ENCODE data around the gene DNASE1L3.

DNASE1L3 gene

DNA sequence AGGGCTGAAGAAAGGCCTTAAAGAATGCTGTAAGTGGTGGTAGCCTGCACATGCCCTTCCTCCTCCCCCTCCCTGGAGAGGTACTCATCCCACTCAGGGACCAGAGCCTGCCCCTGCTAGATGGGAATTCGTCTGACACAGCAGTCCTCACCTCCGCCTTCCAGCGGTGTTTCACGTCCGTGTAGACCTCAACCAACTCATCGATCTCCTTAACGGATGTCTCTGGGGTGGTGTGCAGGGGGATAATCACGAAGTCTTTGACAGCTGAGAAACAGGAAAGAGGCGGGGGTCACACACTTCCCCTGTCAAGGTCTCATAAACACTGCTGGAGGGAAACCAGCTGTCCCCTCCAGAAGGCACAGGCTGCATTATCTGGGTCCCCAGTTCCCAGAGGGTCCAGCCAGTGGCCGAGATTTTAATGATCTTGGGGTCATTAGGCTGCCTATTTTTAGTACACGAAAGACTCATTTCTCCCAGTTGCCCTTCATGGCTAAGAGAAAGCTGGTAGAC is 9.9 kb downstream of the DNASE1L3 start:
- 90% methylated on average over 11 of the region's 11 CpGs for WGBS, 2 experiments
- H3K27ac ChIP-seq (ENCODE audit: insufficient read depth, low read depth, low read length, poor library complexity, severe bottlenecking): no peak overlapping the region
- no peak overlapping the region for H3K4me3 ChIP-seq (ENCODE audit: insufficient read depth, low read depth, low read length)
- no peaks in the 10 kb centered on the region for H3K4me1 ChIP-seq (ENCODE audit: control insufficient read depth, insufficient read depth, low read length)
- H3K9me3 ChIP-seq (ENCODE audit: control insufficient read depth, low read length): no peaks in the 10 kb centered on the region
- H3K27me3 ChIP-seq (ENCODE audit: control insufficient read depth, insufficient read depth, low read length, poor library complexity, severe bottlenecking): no peaks in the 10 kb centered on the region
- no peaks in the 10 kb centered on the region for H3K36me3 ChIP-seq (ENCODE audit: control insufficient read depth, insufficient read depth, low read length)

DNA sequence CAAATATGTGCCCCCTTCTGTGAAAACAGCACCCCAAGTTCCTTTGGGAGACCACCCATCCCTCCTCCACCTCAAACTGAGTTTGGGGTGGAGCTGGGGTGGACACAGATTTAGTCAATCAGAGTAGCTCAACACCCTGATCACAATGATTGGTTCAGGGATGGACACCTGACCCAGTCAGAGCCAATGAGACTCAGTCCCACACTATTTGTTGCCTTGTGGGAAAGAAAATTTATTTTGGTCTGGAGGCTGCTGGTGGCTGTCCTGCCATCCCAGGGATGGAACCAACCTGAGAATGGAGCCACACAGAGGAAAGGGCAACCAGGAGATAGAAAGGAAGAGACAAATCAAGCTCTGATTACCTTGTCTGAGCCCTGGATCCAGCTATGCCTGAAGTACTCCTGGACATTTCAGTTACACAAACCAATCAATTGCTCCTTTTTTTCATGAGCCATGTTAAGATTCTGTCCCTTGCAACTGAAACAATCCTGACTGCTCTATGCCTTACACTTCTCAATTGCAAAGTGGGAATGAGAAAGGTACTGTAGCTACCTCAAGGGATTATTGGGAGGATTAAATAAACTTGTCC is 10.6 kb downstream of the DNASE1L3 start:
- H3K4me3 ChIP-seq (ENCODE audit: insufficient read depth, low read depth, low read length): no peak overlapping the region
- H3K36me3 ChIP-seq (ENCODE audit: control insufficient read depth, insufficient read depth, low read length): no peaks in the 10 kb centered on the region
- no peaks in the 10 kb centered on the region for H3K27me3 ChIP-seq (ENCODE audit: control insufficient read depth, insufficient read depth, low read length, poor library complexity, severe bottlenecking)
- H3K27ac ChIP-seq (ENCODE audit: insufficient read depth, low read depth, low read length, poor library complexity, severe bottlenecking): no peak overlapping the region
- H3K4me1 ChIP-seq (ENCODE audit: control insufficient read depth, insufficient read depth, low read length): no peaks in the 10 kb centered on the region
- H3K9me3 ChIP-seq (ENCODE audit: control insufficient read depth, low read length): no peaks in the 10 kb centered on the region

DNA sequence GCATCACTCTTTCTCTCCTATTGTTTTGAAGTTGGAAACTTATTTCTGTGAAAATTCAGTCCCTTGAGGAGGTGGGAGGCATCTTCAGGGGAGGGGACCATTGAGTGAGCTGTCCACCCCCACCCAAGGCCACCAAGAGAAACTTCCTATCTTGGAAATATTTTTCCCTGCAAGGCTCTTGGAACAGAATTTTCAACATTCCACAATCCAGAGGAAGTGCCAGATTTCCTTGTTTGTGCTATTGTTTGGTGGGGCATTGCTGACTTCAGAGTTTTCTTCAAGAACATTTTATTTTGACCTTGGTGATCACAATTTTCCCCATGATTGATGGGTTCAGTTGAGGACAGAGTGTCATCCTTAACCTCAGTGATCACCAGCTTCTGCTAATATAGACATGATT is 12.0 kb downstream of the DNASE1L3 start:
- H3K4me1 ChIP-seq (ENCODE audit: control insufficient read depth, insufficient read depth, low read length): no peaks in the 10 kb centered on the region
- no peaks in the 10 kb centered on the region for H3K9me3 ChIP-seq (ENCODE audit: control insufficient read depth, low read length)
- H3K27ac ChIP-seq (ENCODE audit: insufficient read depth, low read depth, low read length, poor library complexity, severe bottlenecking): no peak overlapping the region
- H3K4me3 ChIP-seq (ENCODE audit: insufficient read depth, low read depth, low read length): no peak overlapping the region
- H3K27me3 ChIP-seq (ENCODE audit: control insufficient read depth, insufficient read depth, low read length, poor library complexity, severe bottlenecking): no peaks in the 10 kb centered on the region
- H3K36me3 ChIP-seq (ENCODE audit: control insufficient read depth, insufficient read depth, low read length): no peaks in the 10 kb centered on the region

DNA sequence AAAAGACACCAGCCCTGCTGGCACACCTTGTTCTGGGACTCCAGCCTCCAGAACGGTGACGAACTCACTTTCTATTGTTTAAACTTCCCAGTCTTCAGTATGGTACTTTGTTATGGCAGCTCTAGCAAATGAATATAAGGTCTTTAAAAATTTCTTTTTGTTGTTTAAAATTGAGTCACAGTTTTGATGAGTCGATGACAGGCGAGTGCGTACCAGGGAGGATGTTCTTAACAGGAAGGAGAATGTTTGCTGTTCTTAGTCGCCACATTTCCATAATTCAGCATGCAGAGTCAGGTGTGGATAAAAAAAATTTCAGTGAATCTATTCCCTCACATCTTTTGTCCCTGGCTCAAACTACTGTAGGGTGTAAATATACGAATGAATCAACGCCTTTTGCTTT is 12.4 kb downstream of the DNASE1L3 start:
- Histone ChIP-seq H3K36me3 (ENCODE audit: control insufficient read depth, insufficient read depth, low read length) (no peaks in the 10 kb centered on the region), H3K27ac (ENCODE audit: insufficient read depth, low read depth, low read length, poor library complexity, severe bottlenecking) (no peak overlapping the region), H3K4me3 (ENCODE audit: insufficient read depth, low read depth, low read length) (no peak overlapping the region), H3K9me3 (ENCODE audit: control insufficient read depth, low read length) (no peaks in the 10 kb centered on the region), H3K4me1 (ENCODE audit: control insufficient read depth, insufficient read depth, low read length) (no peaks in the 10 kb centered on the region), H3K27me3 (ENCODE audit: control insufficient read depth, insufficient read depth, low read length, poor library complexity, severe bottlenecking) (no peaks in the 10 kb centered on the region)
- 92 to 96% methylated on average over 8 of the region's 8 CpGs for WGBS, 2 experiments

DNA sequence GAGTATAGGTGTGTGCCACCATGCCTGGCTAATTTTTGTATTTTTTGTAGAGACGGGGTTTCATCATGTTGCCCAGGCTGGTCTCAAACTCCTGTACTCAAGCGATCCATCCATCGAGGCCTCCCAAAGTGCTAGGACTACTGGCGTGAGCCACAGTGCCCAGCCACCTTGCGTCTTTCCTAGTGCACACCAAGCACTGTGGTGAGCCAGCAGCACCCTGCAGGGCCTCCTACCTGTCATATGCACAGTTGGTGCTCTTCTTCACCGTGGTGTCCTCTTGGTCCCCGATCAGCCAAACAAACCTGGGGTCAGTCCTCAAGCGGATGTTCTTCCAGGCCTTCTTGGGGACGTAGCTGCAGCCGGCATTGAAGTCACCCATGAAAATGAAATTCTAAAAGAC is 13.2 kb downstream of the DNASE1L3 start:
- WGBS, 2 experiments: 94 to 96% methylated on average over 10 of the region's 10 CpGs
- H3K36me3 ChIP-seq (ENCODE audit: control insufficient read depth, insufficient read depth, low read length): no peaks in the 10 kb centered on the region
- no peak overlapping the region for H3K4me3 ChIP-seq (ENCODE audit: insufficient read depth, low read depth, low read length)
- no peak overlapping the region for H3K27ac ChIP-seq (ENCODE audit: insufficient read depth, low read depth, low read length, poor library complexity, severe bottlenecking)
- no peaks in the 10 kb centered on the region for H3K27me3 ChIP-seq (ENCODE audit: control insufficient read depth, insufficient read depth, low read length, poor library complexity, severe bottlenecking)
- H3K9me3 ChIP-seq (ENCODE audit: control insufficient read depth, low read length): no peaks in the 10 kb centered on the region
- no peaks in the 10 kb centered on the region for H3K4me1 ChIP-seq (ENCODE audit: control insufficient read depth, insufficient read depth, low read length)

DNA sequence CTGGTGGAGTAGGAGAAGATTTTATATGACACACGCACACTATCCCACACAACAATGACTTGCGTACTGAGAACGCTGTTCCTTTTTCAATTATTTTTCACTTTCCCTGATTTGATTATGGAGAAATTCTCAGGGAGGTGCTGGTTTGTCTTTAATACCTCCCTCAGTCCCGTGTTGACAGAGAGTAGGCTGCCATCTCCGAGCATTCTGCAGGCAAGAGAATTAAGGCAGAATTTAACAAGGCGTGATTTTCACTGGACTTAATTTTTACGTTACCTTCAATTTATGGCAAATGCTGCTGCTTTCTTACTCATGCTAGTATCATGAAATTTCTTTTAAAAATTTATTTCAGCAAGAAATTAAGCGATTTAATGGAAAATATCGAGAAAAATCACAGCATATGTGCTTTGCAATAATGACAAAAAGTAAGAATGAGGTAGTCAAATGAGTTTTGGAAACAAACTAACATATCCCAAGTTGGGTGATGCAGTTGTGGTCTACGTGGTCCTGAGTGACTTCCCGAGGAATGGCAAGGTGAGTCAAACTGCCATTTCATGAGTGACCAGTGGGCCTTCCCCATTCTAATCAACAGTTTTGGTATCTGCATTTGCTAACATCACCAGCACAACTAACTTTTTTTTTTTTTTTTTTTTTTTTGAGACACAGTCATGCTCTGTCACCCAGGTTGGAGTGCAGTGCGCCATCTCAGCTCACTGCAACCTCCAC is 16.9 kb downstream of the DNASE1L3 start:
- peaks cover 7% of the 10 kb centered on the region for H3K4me1 ChIP-seq (ENCODE audit: control insufficient read depth, insufficient read depth, low read length)
- no peak overlapping the region for H3K4me3 ChIP-seq (ENCODE audit: insufficient read depth, low read depth, low read length)
- WGBS, 2 experiments: 92 to 94% methylated on average over 11 to 12 of the region's 12 CpGs
- H3K36me3 ChIP-seq (ENCODE audit: control insufficient read depth, insufficient read depth, low read length): no peaks in the 10 kb centered on the region
- no peaks in the 10 kb centered on the region for H3K9me3 ChIP-seq (ENCODE audit: control insufficient read depth, low read length)
- H3K27me3 ChIP-seq (ENCODE audit: control insufficient read depth, insufficient read depth, low read length, poor library complexity, severe bottlenecking): no peaks in the 10 kb centered on the region
- no peak overlapping the region for H3K27ac ChIP-seq (ENCODE audit: insufficient read depth, low read depth, low read length, poor library complexity, severe bottlenecking)

DNA sequence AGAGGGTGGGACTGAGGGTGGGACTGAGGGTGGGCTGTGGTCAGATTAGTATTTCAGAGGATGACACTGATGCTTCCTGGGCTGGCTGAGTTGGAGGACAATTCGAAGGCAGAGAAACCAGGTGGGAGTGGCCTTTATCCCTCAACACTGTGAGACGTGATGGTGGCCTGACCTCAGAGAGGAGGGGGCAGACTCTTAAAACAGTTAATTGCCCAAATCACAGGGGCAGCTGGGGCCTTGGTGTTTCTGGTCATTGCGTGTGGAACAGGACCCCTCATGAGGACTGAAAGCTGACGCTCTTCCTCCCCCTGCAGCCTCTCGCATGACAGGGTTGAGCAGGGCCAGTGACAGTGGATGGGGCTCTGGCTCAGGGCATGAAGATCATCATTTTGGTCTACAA is 18.7 kb downstream of the DNASE1L3 start:
- H3K27ac ChIP-seq (ENCODE audit: insufficient read depth, low read depth, low read length, poor library complexity, severe bottlenecking): no peak overlapping the region
- H3K4me1 ChIP-seq (ENCODE audit: control insufficient read depth, insufficient read depth, low read length): peaks cover 7% of the 10 kb centered on the region
- no peaks in the 10 kb centered on the region for H3K36me3 ChIP-seq (ENCODE audit: control insufficient read depth, insufficient read depth, low read length)
- 81 to 85% methylated on average over 5 of the region's 5 CpGs for WGBS, 2 experiments
- H3K4me3 ChIP-seq (ENCODE audit: insufficient read depth, low read depth, low read length): no peak overlapping the region
- H3K9me3 ChIP-seq (ENCODE audit: control insufficient read depth, low read length): no peaks in the 10 kb centered on the region
- no peaks in the 10 kb centered on the region for H3K27me3 ChIP-seq (ENCODE audit: control insufficient read depth, insufficient read depth, low read length, poor library complexity, severe bottlenecking)

DNA sequence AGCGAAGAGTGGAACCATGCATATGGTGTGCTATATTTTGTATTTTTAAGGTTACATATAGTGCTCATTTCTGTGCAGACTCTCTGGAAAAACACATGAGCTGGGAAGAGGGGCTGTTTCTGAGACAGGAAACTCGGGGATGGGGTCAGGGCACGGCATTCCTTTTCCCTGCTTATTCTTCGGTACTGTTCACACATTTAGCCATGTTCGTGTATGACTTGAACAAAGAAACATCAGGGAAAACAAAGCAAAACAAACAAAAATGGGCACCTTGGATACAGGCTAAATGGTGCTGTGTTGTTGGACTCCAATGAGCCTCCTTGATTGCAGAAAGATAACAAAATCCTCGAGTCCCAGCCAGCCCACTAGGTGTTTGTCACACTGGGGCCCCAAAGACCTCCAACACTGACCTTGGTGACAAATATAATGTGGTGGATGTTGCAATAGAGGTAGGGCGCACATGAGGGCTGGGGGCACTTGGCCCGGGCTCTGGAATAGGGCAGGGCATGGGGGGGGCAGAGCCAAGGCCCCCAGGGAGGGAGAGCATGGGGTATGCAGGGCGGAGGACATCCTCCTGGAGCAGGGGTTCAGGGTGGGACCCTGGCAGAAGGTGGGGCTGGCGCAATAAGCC is 19.3 kb downstream of the DNASE1L3 start:
- peaks cover 7% of the 10 kb centered on the region for H3K4me1 ChIP-seq (ENCODE audit: control insufficient read depth, insufficient read depth, low read length)
- WGBS, 2 experiments: 93 to 95% methylated on average over 10 of the region's 10 CpGs
- no peaks in the 10 kb centered on the region for H3K9me3 ChIP-seq (ENCODE audit: control insufficient read depth, low read length)
- no peak overlapping the region for H3K27ac ChIP-seq (ENCODE audit: insufficient read depth, low read depth, low read length, poor library complexity, severe bottlenecking)
- H3K36me3 ChIP-seq (ENCODE audit: control insufficient read depth, insufficient read depth, low read length): no peaks in the 10 kb centered on the region
- no peak overlapping the region for H3K4me3 ChIP-seq (ENCODE audit: insufficient read depth, low read depth, low read length)
- H3K27me3 ChIP-seq (ENCODE audit: control insufficient read depth, insufficient read depth, low read length, poor library complexity, severe bottlenecking): no peaks in the 10 kb centered on the region

DNA sequence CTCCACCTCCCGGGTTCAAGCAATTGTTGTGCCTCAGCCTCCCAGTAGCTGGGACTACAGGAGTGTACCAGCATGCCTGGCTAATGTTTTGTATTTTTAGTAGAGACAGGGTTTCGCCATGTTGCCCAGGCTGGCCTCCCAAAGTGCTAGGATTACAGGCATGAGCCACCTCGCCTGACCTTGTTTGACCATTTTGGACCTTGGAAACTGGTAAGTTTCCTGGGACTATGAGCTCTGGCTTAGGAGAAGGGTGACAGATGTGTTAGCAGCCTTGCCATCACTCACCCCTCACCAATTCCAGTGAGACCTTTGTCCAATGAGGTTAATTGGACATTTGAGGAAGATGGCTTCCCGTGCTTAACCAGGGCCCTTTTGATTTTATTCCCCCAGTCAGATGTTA is 19.9 kb downstream of the DNASE1L3 start:
- WGBS, 2 experiments: 90 to 92% methylated on average over 4 of the region's 4 CpGs
- Histone ChIP-seq H3K27me3 (ENCODE audit: control insufficient read depth, insufficient read depth, low read length, poor library complexity, severe bottlenecking) (no peaks in the 10 kb centered on the region), H3K9me3 (ENCODE audit: control insufficient read depth, low read length) (no peaks in the 10 kb centered on the region), H3K4me1 (ENCODE audit: control insufficient read depth, insufficient read depth, low read length) (peaks cover 7% of the 10 kb centered on the region), H3K36me3 (ENCODE audit: control insufficient read depth, insufficient read depth, low read length) (no peaks in the 10 kb centered on the region), H3K27ac (ENCODE audit: insufficient read depth, low read depth, low read length, poor library complexity, severe bottlenecking) (no peak overlapping the region), H3K4me3 (ENCODE audit: insufficient read depth, low read depth, low read length) (no peak overlapping the region)

DNA sequence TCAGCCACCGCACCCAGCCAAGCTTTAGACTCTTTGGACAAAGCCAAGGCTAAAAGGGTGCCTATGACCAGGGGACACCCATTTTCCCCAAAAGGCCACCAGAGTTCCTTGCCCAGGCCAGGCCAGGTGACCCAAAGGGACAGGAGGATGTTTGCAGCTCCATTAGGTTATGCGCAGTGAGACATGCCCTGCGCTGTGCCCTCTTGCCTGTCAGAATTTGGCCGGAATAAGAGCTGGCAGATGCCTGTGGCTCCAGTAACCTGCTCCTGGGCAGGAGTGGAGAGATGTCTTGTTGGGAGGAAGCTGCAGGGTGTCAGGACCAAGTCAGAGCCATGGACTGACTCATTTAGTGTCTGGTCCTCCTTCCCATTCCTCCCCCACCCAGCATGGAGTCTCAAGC is 20.5 kb downstream of the DNASE1L3 start:
- Histone ChIP-seq H3K4me3 (ENCODE audit: insufficient read depth, low read depth, low read length) (no peak overlapping the region), H3K27me3 (ENCODE audit: control insufficient read depth, insufficient read depth, low read length, poor library complexity, severe bottlenecking) (no peaks in the 10 kb centered on the region), H3K4me1 (ENCODE audit: control insufficient read depth, insufficient read depth, low read length) (peaks cover 7% of the 10 kb centered on the region), H3K9me3 (ENCODE audit: control insufficient read depth, low read length) (no peaks in the 10 kb centered on the region), H3K27ac (ENCODE audit: insufficient read depth, low read depth, low read length, poor library complexity, severe bottlenecking) (no peak overlapping the region), H3K36me3 (ENCODE audit: control insufficient read depth, insufficient read depth, low read length) (no peaks in the 10 kb centered on the region)
- WGBS, 2 experiments: 96% methylated on average over 4 of the region's 4 CpGs

Measured in ectodermal cell (in vitro differentiated cells).